Measurements from ENCODE around the gene SEC24D.

The SEC24D gene

GRCh38 chr4:118757761-118758251, 78.1 kb downstream of the SEC24D start:
- no peak for TF ChIP-seq CTCF (IDR thresholded peaks at IDR 0.05; ENCODE audit: borderline replicate concordance, control extremely low read depth, extremely low read depth, insufficient read depth, missing control alignments)
- in situ Hi-C loops (cut with MboI; ENCODE audit: low sequenced_read_pairs, unreplicated experiment), result no loop called here
- no peak for DNase-seq (ENCODE audit: low spot score)

GRCh38 chr4:118756958-118757357, 79.0 kb downstream of the SEC24D start:
- in situ Hi-C loops (cut with MboI; ENCODE audit: low sequenced_read_pairs, unreplicated experiment), result no loop called here
- TF ChIP-seq CTCF (IDR thresholded peaks at IDR 0.05; ENCODE audit: borderline replicate concordance, control extremely low read depth, extremely low read depth, insufficient read depth, missing control alignments), result no peak
- DNase-seq (ENCODE audit: low spot score), result no peak

- no peak for TF ChIP-seq CTCF (IDR thresholded peaks at IDR 0.05; ENCODE audit: borderline replicate concordance, control extremely low read depth, extremely low read depth, insufficient read depth, missing control alignments)
- no peak for DNase-seq (ENCODE audit: low spot score)
These were observed 79.5 kb downstream of the SEC24D start for GRCh38 chr4:118756429-118756828.

GRCh38 chr4:118755438-118756226, 80.3 kb downstream of the SEC24D start:
- TF ChIP-seq CTCF (IDR thresholded peaks at IDR 0.05; ENCODE audit: borderline replicate concordance, control extremely low read depth, extremely low read depth, insufficient read depth, missing control alignments), result no peak
- in situ Hi-C loops (cut with MboI; ENCODE audit: low sequenced_read_pairs, unreplicated experiment), result no loop called here
- DNase-seq (ENCODE audit: low spot score), result no peak

More at GRCh38 chr4:118756429-118756828, 79.5 kb downstream of the SEC24D start:
- in situ Hi-C loops (cut with MboI; ENCODE audit: low sequenced_read_pairs, unreplicated experiment), result no loop called here

GRCh38 chr4:118754890-118755289, 81.0 kb downstream of the SEC24D start:
- no peak for TF ChIP-seq CTCF (IDR thresholded peaks at IDR 0.05; ENCODE audit: borderline replicate concordance, control extremely low read depth, extremely low read depth, insufficient read depth, missing control alignments)
- in situ Hi-C loops (cut with MboI; ENCODE audit: low sequenced_read_pairs, unreplicated experiment), result no loop called here
- no peak for DNase-seq (ENCODE audit: low spot score)

GRCh38 chr4:118753685-118754084, 82.2 kb downstream of the SEC24D start:
- DNase-seq (ENCODE audit: low spot score), result no peak
- in situ Hi-C loops (cut with MboI; ENCODE audit: low sequenced_read_pairs, unreplicated experiment), result no loop called here
- no peak for TF ChIP-seq CTCF (IDR thresholded peaks at IDR 0.05; ENCODE audit: borderline replicate concordance, control extremely low read depth, extremely low read depth, insufficient read depth, missing control alignments)

All from GM13976 (cell line).